PC-9 (cell line): ENCODE measurements around the gene UQCR10. TPM values are rescaled to one million over a fixed set of nuclear protein-coding genes. Genes with fewer than 3 reads are reported as not detected.

Source experiments
- BruUV-seq: library from RNA; stranded (reverse); fragments of 400-500 nt; replicated peaks from 2 replicates; lab custom pipeline; 2021; lab: Mats Ljungman, UMichigan
- CTCF ChIA-PET: fragments of 300-600 bp; sonication (Branson Sonifier 250); formaldehyde crosslinking; loops from one replicate; lab custom pipeline; 2022; ENCODE audit warnings: antibody characterized with exemption; lab: Charles Lee
- POLR2A ChIA-PET: fragments of 300-600 bp; sonication (Branson Sonifier 250); formaldehyde crosslinking; loops from one replicate; lab custom pipeline; 2022; ENCODE audit warnings: antibody characterized with exemption; ENCODE audit not compliant: unreplicated experiment; lab: Charles Lee
- DNase-seq, 2 experiments: peaks; one replicate each; pipeline versions ENCODE4 v3.0.0 to v3.0.0-alpha.2; 2015 to 2022; ENCODE audit warnings: mixed read lengths in 1 of 2
- H2AFZ ChIP-seq: fragments of 200-600 bp; sonication (generic); 2 replicates; pipeline ENCODE4 v1.8.1; 2017; ENCODE audit warnings: antibody characterized with exemption
- H3F3A ChIP-seq: fragments of 200-600 bp; sonication (generic); 2 replicates; pipeline ENCODE4 v1.8.1; 2017; ENCODE audit warnings: antibody characterized with exemption, mild to moderate bottlenecking, low read depth; ENCODE audit not compliant: insufficient read depth
- H3K27ac ChIP-seq: fragments of 200-600 bp; sonication (generic); 2 replicates; pipeline ENCODE4 v1.6.1; 2016; ENCODE audit warnings: mixed run types
- H3K27me3 ChIP-seq: fragments of 200-600 bp; sonication (generic); 2 replicates; pipeline ENCODE4 v1.6.1; 2016; ENCODE audit warnings: low read depth, mixed run types; ENCODE audit not compliant: insufficient read depth
- H3K36me3 ChIP-seq: fragments of 200-600 bp; sonication (generic); 2 replicates; pipeline ENCODE4 v1.6.1; 2016; ENCODE audit warnings: low read depth, mixed run types
- H3K4me1 ChIP-seq: fragments of 200-600 bp; sonication (generic); replicated peaks from 2 replicates; pipeline ENCODE4 v1.6.1; 2016; ENCODE audit warnings: mixed run types; ENCODE audit not compliant: insufficient read depth
- H3K4me2 ChIP-seq: fragments of 200-600 bp; sonication (generic); 2 replicates; pipeline ENCODE4 v1.6.1; 2017; ENCODE audit warnings: mixed run types
- H3K4me3 ChIP-seq: fragments of 200-600 bp; sonication (generic); 2 replicates; pipeline ENCODE4 v1.6.1; 2016; ENCODE audit warnings: mixed run types
- H3K79me2 ChIP-seq: fragments of 200-600 bp; sonication (generic); 2 replicates; pipeline ENCODE4 v1.6.1; 2017; ENCODE audit warnings: low read depth, mixed run types
- H3K9me2 ChIP-seq: fragments of 200-600 bp; sonication (generic); 2 replicates; pipeline ENCODE4 v1.8.1; 2017; ENCODE audit warnings: mild to moderate bottlenecking; ENCODE audit not compliant: insufficient read depth
- H3K9me3 ChIP-seq: fragments of 200-600 bp; sonication (generic); 2 replicates; pipeline ENCODE4 v1.8.1; 2016; ENCODE audit warnings: low read depth; ENCODE audit not compliant: insufficient read depth
- H4K20me1 ChIP-seq: fragments of 200-600 bp; sonication (generic); 2 replicates; pipeline ENCODE4 v1.8.1; 2017; ENCODE audit not compliant: insufficient read depth
- EZH2 ChIP-seq: fragments of 200-600 bp; sonication (generic); IDR thresholded peaks from 2 replicates; pipeline ENCODE4 v1.8.0; 2017; ENCODE audit warnings: antibody characterized with exemption, low read depth
- intact Hi-C: fragments of 100-400 bp; cut with micrococcal nuclease; formaldehyde crosslinking; loops from one replicate; pipeline ENCODE4 v1.10.0; 2022; ENCODE audit not compliant: unreplicated experiment
- total RNA-seq: library from RNA; stranded (reverse); gene quantifications from 2 replicates; pipeline ENCODE4 v1.2.3, GENCODE V29; 2021
- TF ChIP-seq, protein P1 (sequence below): fragments of 200-600 bp; sonication (generic); conservative IDR thresholded peaks from 2 replicates; pipeline ENCODE4 v1.6.1; 2017; ENCODE audit warnings: mixed run types, antibody characterized with exemption, mild to moderate bottlenecking, moderate library complexity

Gene UQCR10
- total RNA-seq, 1 experiment from 2014 or later, result 103 TPM

- no peaks in the 10 kb centered on the region for H3K9me2 ChIP-seq
- no peaks in the 10 kb centered on the region for H3K79me2 ChIP-seq
- no peak overlapping the region for H3K4me2 ChIP-seq
- H4K20me1 ChIP-seq, result no peaks in the 10 kb centered on the region
- H3K27me3 ChIP-seq, result no peaks in the 10 kb centered on the region
- no TSS peak for BruUV-seq
- no peaks in the 10 kb centered on the region for H3F3A ChIP-seq
- H3K4me1 ChIP-seq, result no peaks in the 10 kb centered on the region
- no peaks in the 10 kb centered on the region for H3K9me3 ChIP-seq
- TF ChIP-seq EZH2, result no peak
- TF ChIP-seq, protein P1, sequence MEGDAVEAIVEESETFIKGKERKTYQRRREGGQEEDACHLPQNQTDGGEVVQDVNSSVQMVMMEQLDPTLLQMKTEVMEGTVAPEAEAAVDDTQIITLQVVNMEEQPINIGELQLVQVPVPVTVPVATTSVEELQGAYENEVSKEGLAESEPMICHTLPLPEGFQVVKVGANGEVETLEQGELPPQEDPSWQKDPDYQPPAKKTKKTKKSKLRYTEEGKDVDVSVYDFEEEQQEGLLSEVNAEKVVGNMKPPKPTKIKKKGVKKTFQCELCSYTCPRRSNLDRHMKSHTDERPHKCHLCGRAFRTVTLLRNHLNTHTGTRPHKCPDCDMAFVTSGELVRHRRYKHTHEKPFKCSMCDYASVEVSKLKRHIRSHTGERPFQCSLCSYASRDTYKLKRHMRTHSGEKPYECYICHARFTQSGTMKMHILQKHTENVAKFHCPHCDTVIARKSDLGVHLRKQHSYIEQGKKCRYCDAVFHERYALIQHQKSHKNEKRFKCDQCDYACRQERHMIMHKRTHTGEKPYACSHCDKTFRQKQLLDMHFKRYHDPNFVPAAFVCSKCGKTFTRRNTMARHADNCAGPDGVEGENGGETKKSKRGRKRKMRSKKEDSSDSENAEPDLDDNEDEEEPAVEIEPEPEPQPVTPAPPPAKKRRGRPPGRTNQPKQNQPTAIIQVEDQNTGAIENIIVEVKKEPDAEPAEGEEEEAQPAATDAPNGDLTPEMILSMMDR, result no peak
- no peaks in the 10 kb centered on the region for H3K36me3 ChIP-seq
- ChIA-PET CTCF (no interaction called here), POLR2A (no interaction called here)
- H3K4me3 ChIP-seq, result no peak overlapping the region
- no peak overlapping the region for H2AFZ ChIP-seq
- H3K27ac ChIP-seq, result no peak overlapping the region
- intact Hi-C loops, result no loop called here
- DNase-seq, result no peak
Measured at GRCh38 chr22:29737251-29738117, 29.7 kb upstream of the UQCR10 start.

DNA sequence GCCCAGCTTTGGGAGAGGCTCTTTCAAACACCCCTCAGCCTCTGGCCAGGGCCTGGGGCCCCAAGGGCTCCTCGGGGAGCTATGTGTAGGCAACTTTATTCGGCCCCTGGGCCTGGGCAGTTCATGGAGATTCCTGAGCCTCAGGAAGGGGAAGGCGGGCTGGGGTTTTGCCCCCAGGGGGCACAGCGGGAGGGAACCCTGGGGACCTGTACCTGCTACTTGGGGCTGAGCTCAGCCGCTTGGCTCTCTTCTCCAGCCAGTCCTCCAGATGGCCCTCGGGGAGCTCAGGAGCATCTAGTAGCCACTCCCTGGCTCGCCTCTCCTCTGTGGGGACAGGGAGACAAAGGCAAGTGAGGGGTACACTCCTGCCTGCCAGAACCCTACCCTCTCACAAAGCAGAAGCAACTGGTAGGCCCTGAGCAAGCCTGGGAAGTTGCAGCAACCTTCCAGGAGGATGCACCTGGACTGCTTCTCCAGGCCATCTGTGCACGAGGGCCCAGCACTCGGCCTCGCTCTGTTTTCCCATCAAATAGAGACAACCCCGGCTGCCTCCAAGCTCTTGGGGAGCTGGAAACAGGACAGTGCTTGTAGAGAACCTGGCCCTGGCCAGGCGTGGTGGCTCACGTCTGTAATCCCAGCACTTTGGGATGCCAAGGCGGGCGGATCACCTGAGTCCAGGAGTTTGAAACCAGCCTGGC is 28.9 kb upstream of the UQCR10 start:
- TF ChIP-seq, protein P1, result no peak
- TF ChIP-seq EZH2, result no peak
- no TSS peak for BruUV-seq
- Histone ChIP-seq H3K4me3 (no peak overlapping the region), H3K4me2 (no peak overlapping the region), H2AFZ (no peak overlapping the region), H3K9me2 (no peaks in the 10 kb centered on the region), H3K4me1 (no peaks in the 10 kb centered on the region), H3F3A (no peaks in the 10 kb centered on the region), H4K20me1 (no peaks in the 10 kb centered on the region), H3K27ac (no peak overlapping the region), H3K9me3 (no peaks in the 10 kb centered on the region), H3K36me3 (no peaks in the 10 kb centered on the region), H3K27me3 (no peaks in the 10 kb centered on the region), H3K79me2 (no peaks in the 10 kb centered on the region)
- POLR2A ChIA-PET, result interaction anchor here (0.5 to 0.7 kb wide), 2 partner anchors 355 to 649 kb away, joined by 3 to 4 read pairs; partner anchors contain the start of gene RNF215
- no peak for DNase-seq
- intact Hi-C loops, result no loop called here
- CTCF ChIA-PET, result no interaction called here

DNA sequence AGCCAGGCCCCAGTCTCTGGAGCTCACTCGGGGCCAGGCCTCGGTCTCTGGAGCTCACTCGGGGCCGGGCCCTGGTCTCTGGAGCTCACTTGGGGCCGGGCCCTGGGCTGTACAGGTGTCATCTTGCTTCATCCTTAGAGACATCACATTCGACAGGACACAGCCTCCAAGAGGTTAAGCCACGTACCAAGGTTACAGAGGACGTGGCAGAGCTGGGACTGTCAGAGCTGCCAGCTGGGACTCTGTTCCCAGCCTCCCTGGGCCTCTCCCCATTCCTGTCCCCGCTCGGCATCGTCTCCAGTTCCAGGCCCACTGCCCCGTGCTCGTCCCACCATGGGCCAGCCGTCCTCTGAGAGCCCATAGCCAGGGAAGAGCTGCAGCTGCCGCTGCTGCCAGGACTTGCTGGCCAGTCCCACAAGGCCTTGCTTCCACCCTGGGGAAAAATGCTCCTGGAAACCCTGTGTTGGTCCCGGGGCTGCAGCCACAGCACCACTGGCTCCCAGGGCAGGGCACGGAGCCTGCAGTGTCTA is 27.8 kb upstream of the UQCR10 start:
- Histone ChIP-seq H3K9me2 (no peaks in the 10 kb centered on the region), H3K79me2 (no peaks in the 10 kb centered on the region), H3K27me3 (no peaks in the 10 kb centered on the region), H3K9me3 (no peaks in the 10 kb centered on the region), H3K4me1 (no peaks in the 10 kb centered on the region), H3K4me2 (no peak overlapping the region), H4K20me1 (no peaks in the 10 kb centered on the region), H3K4me3 (no peak overlapping the region), H3F3A (no peaks in the 10 kb centered on the region), H3K27ac (no peak overlapping the region), H2AFZ (no peak overlapping the region), H3K36me3 (no peaks in the 10 kb centered on the region)
- no TSS peak for BruUV-seq
- TF ChIP-seq EZH2, result no peak
- TF ChIP-seq, protein P1, result no peak
- intact Hi-C loops, result no loop called here
- ChIA-PET POLR2A (no interaction called here), CTCF (no interaction called here)
- no peak for DNase-seq
